GM21515 (cell line): ENCODE data around the gene ARL6IP6.
"Not testable (repeated sequence)": the region's sequence is repeated elsewhere in the genome, so short reads cannot be mapped to it uniquely, and the experiment has no call there.

ENCODE experiments used
- ATAC-seq: cut with Tn5 transposase; IDR thresholded peaks from one replicate; pipeline ENCODE4 v1.9.1; 2021; ENCODE audit not compliant: unreplicated experiment

Gene ARL6IP6

DNA sequence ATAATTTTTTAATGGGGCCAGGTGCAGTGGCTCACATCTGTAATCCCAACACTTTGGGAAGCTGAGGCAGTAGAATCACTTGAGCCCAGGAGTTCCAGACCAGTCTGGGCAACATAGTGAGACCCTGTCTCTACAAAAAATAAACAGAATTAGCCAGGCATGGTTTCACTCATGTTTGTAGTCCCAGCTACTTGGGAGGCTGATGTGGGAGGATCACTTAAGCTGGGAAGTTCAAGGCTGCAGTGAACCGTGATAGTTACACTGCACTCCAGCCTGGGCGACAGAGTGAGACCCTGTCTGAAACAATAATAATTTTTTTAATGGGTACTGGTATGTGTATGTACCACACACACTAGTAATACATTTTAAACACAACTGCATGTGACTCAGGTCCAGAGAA, 2.4 kb downstream of the ARL6IP6 start:
- no peak for ATAC-seq

DNA sequence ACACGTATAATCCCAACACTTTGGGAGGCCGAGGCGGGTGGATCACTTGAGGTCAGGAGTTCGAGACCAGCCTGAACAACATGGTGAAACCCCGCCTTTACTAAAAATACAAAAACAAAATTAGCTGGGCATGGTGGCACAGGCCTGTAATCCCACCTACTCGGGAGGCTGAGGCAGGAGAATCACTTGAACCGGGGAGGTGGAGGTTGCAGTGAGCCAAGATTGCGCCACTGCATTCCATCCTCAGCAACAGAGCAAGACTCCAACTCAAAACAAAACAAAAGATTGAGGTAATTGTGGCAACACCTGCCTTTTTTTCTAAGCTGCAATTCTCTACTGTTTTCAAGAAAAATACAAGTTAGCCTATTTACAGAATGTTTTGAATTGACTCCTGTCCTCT, 4.2 kb downstream of the ARL6IP6 start:
- not testable (repeated sequence) for ATAC-seq

DNA sequence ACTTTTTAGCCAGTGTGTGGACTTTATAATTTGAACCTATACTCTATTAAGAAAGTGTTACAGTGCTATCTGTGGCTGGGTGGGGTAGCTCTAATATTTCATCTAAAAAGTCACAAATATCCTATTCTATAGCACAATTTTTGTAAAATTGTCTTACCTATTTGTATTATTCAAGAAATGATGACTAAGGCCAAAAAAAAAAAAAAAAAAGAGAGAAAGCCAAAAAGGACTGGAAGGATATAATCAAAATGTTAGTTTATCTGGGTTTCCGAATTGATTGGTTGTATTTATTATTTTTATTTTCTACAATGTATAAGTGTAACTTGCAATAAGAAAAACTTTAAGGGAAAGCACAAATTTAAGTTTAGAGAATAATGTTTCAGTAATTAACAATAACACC, 5.5 kb downstream of the ARL6IP6 start:
- no peak for ATAC-seq

DNA sequence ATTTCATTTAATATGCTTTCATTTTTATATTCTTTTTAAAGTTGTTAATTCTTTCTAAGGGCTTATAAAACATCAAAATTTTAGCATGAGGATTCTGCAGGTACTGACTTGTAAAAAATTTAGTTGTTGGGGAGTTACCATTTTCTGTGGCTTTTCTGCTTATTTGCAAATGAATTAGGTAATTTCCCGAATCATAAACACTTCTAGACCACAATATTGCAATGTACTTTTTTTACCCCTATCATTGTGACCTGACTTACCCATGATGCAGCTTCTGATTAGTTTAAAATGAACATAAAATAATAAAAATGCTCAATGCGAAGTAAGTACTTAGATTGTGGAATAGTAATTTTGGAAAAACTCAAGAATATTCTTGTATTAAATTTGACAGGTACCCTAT, 11.4 kb downstream of the ARL6IP6 start:
- ATAC-seq = no peak

DNA sequence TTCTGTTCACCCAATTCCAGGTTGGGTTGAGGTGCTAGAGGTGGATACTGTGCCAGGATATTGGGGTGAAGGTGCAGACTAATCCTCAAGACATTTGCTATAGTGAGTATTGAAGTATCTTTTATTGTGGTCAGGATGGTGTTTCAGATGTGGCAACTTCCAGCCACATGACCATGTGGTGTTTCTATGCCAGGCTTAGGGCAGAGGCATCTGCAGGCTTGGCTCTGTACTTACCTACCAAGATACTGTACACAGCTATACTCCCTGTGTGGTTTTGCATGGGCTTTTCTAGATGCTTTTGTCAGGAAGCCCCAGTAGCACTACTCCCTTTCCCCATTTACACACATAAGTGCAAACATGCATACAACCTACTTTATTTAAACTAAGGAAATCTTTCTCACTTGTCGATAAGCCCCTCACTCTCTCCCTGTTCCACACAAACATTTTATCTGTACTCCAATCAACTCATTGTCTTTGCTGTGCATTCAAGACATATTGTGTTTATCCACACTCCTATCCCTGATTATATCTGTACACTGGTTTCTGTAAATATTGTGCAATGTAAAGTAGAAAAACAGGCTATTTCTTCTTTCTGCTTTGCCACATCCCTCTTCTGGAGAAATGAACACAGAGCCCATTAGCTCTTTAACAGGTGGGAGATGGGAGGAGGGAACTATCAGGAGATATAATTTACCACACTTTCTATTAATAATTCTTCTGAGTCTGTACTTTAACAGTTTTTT, 12.3 kb downstream of the ARL6IP6 start:
- ATAC-seq = peak; percentile 67

DNA sequence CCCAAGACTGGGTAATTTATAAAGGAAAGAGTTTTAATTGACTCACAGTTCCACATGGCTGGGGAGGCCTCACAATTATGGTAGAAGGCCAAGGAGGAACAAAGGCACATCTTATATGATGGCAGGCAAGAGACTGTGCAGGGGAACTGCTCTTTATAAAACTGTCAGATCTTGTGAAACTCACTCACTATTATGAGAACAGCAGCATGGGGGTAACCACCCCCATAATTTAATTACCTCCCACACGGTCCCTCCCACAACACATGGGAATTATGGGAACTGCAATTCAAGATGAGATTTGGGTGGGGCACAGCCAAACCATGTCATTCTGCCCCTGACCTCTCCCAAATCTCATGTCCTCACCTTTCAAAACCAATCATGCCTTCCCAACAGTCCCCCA, 19.1 kb downstream of the ARL6IP6 start:
- not testable (repeated sequence) for ATAC-seq

DNA sequence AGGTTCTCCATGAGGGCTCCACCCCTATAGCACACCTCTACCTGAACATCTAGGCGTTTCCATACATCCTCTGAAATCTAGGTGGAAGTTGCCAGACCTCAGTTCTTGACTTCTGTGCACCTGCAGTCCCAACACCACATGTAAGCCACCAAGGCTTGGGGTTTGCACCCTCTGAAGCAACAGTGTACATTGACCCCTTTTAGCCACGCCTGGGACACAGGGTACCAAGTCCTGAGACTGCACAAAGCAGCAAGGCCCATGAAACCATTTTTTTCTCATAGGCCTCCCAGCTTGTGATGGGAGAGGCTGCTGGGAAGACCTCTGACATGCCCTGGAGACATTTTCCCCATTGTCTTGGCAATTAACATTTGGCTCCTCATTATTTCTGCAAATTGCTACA, 20.0 kb downstream of the ARL6IP6 start:
- ATAC-seq = no peak

DNA sequence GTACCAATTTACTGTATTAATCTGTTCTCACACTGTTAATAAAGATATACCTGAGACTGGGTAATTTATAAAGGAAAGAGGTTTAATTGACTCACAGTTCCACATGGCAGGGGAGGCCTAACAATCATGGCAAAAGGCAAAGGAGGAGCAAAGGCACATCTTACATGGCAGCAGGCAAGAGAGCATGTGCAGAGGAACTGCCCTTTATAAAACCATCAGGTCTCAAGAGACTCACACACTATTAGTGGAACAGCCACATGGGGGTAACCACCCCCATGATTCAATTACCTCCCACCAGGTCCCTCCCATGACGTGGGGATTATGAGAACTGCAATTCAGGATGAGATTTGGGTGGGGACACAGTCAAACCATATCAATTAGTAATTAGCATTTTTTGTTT, 21.3 kb downstream of the ARL6IP6 start:
- ATAC-seq = not testable (repeated sequence)

DNA sequence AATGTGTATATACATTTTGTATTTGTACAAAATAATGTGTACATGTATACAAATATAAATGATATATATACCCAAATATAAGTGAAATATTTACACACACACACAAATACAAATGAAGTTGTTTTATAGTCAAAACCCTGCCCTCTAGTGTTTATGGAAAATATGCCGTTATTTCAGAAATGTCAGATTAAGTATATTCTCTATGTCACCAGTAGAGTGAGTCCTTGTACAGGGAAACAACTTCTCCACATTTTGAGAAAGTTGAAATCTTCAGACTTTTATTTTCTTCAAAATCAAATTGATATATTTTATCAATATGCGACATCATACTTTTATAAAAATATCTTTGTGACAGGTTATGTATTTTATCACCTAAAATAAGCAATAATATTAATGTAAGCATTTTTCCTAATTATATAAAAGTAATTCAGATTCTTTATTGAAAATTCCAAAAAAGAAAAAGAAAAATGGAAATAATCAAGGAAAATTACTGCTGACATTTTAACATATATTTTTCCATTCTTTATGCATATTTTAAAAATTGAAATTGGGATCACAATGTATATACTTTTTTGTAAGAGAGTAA, 22.4 kb downstream of the ARL6IP6 start:
- ATAC-seq = peak; percentile 83

DNA sequence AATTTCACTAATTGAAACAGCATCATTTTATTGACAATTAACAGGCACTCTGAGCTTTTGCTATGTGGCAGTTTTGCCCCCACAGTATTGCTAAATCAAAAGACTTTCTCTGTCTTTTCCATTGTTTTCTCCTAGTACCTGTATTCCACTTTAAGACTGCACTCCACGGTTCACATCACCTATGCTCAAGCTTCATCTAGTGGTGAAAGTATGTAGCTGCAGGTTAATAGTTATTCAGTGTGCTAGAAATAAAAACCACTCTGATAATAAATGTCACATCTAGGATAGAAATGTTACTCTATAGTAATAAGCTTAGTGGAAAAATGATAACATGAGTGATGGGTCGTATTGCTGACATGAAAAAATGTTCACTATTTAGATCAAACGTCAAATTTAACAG, 24.6 kb downstream of the ARL6IP6 start:
- peak; percentile 65 for ATAC-seq

DNA sequence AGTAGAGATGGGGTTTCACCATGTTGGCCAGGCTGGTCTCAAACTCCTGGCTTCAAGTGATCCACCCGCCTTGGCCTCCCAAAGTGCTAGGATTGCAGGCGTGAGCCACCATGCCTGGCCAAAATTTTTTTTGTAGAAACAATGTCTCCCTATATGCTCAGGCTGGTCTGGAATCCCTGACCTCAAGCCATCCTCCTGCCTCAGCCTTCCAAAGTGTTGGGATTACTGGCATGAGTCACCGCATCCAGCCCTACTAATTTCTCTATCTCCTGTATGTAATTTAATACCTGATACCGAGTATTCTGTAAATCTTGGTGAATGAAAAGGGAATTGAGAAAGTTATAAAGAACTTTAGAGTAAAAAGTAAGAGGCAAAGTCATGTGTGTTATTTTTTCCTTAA, 29.3 kb downstream of the ARL6IP6 start:
- ATAC-seq = not testable (repeated sequence)

DNA sequence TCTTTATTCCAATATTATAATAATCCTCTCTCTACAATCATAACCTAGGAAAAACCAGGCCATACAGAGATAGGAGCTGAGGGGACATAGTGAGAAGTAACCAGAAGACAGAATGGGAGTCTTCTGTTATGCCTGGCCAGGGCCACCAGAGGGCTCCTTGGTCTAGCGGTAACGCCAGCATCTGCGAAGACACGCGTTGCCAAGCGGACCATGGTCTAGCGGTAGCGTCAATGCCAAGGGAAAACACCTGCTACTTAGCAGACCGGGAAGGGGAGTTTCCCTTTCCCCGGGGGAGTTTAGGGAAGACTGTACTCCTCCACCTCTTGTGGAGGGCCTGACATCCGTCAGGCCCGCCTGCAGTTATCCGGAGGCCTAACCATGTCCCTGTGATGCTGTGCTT, 36.6 kb downstream of the ARL6IP6 start:
- no peak for ATAC-seq

DNA sequence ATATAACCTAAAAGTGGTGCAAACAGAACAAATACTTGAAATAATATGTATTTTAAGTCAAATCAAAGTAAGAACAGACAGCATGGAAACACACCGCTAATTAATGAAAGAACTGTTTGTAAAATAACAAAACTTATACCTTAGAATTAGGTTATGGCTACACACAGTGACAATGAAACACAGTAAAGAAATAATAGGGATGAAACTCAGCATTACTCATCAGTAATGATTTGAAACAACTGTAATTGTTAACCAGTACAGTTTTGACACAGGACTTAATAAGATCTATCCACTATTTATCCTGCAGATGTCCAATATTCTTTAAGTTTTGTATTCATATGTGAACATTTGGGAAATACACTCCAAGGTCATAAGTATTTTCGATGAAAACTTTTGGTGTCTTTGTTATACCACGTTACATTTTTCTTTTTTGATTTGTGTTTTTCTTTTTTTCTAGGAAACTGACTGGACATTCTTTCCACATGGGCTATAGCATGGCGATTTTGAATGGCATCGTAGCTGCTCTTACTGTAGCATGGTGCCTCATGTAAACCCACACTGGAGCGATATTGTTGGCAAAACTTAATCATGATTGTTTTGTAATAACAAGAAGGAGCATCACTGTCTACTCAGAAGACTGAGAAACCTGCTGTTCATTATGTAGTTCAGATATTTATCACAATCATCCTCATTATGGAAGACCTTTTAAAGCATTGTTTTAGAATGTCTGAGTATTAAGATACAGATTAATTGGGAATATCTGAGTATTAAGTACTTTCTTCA, 41.1 kb downstream of the ARL6IP6 start:
- ATAC-seq = no peak

DNA sequence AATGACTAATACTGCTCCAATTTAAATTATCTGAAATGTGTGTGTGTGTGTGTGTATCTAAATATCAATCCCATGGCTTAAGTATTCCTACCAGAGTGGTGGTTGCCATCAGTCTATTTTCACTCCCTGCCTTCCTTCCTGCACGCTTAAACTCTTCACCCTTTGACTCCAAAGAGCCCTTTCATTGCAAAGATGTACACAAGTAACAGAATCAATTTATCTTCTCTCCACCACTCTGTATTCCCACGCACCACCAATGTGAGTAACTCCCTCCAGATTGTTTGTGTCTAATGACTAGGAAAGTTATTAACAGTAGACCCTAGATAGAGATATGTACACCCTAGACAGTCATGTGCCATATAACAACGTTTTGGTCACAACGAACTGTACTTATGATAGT, 42.8 kb downstream of the ARL6IP6 start:
- no peak for ATAC-seq

DNA sequence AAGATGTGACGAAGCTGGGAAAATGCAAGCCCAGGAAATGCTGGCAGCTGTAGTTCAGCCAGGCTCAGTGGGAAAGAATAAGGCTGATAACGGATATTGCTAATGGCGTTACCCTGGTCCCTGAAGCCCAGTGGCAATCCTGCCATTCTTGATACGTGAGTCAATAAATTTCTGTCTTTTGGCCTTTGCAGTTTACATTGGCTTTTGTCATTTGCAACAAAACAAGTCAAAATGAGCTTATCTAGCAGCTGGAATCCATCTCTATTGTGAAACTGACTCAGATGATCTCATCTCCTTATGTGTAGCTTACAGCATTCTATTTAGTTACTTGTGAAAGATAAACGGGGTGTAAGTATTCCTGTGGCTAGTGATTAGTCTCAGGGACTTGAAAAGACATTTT, 43.8 kb downstream of the ARL6IP6 start:
- ATAC-seq = no peak

DNA sequence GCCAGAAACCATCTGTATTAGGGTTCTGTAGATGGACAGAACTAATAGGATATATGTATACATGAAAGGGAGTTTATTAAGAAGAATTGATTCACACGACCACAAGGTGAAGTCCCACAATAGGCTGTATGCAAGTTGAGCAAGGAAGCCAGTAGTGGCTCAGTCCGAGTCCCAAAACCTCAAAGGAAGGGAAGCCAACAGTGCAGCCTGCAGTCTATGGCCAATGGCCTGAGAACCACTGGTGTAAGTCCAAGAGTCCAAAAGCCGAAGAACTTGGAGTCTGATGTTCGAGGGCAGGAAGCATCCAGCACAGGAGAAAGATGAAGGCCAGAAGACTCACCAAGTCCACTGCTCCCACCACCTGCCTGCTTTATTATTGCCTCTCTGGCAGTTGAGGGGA, 44.8 kb downstream of the ARL6IP6 start:
- not testable (repeated sequence) for ATAC-seq

DNA sequence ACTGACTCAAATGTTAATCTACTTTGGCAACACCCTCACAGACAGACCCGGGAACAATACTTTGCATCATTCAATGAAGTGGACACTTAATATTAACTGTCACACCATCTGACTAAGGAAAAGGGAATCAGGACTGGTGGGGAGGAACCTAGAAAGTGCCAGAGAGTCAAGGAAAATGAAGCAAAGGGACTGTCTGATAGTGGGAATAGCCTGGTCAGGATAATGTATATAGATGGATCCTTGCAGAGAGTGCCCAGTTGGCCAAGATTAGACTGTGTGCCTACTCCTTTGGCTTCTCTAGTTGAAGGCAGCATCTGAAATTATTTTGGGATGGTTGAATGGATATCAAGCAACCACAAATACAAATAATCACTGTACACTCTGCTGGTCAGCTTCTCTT, 45.2 kb downstream of the ARL6IP6 start:
- ATAC-seq = no peak

DNA sequence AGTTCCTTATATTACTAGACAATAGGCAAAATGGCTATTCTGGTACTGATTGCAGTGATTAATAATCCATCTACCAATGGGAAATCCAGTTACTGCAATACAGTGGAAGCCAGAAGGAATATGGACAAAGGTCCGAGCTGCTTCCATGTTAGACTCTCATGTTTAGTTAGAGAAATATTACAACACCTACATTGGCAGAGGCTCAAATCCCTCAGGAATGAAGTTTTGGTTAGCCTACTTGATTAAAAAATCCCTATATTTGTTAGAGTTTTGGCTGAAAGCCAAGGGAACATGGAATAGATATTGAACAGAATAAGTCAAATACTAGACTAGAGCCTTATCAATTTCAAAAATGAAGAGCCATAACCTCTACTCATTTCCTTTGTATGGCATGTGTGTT, 48.5 kb downstream of the ARL6IP6 start:
- ATAC-seq = no peak

DNA sequence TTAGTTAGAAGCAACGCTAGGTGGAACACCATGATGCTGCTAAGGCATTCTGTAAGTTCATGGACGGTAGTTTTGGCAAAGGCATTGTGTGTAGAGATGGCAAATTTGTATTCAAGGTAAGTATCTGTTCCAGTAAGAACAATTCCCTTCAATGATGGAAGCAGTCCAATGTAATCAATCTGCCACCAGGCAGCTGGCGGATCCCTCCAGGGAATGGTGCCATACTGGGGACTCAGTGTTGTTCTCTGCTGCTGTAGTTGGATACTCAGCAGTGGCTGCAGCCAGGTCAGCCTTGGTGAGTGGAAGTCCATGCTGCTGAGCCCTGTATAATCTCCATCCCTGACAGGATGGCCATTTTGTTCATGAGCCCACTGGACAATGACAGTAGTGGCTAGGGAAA, 62.8 kb downstream of the ARL6IP6 start:
- no peak for ATAC-seq

DNA sequence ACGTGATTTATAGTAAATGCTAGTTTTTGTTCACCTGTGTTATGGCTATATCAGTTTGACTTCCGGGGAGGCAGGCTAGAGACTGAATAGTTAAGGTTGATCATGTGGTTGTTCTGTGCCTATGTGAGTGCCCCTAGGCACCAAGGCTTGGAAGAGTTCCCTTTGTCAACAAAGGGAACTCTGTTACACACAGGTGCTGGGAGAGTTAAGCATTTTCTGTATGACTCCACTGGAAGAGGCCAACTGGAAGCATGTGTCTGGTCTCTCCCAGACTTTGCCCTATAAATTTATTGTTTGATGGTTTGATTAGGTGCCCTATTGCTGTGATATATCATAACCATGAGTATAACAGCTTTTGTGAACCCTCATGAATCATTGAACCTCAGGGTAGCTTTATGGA, 63.8 kb downstream of the ARL6IP6 start:
- ATAC-seq = no peak

DNA sequence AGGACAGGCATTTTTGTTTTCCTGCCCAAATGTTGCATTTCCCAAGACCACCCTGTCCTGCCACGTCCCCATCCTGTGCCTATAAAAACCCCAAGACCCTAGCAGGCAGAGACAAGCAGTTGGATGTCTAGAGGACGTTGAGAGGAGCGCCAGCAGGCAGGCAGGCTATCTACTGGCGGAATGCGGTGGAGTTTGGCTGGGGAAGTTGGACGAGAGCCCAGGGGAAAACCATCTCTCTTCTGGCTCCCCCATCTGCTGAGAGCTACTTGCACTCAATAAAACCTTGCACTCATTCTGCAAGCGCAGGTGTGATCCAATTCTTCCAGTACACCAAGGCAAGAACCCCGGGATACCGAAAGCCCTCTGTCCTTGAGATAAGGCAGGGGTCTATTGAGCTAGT, 72.5 kb downstream of the ARL6IP6 start:
- ATAC-seq = no peak

DNA sequence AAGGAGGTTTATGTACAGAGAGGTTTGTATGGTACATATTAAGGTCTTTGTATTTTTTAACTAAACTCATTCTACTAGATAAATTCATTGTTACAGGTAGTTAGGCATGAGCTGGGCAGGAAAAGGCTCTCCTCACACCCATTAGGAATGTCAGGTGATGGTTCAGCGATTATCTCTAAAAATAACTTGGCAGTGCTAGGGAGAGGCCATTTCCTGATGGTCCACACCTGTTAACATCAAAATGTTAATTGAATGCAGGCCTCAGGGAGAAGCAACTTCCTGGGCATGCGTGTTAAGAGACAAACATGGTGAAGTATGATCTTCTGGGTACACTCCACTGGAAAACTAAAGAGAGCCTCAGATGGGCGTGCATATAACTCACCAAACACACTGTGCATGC, 73.6 kb downstream of the ARL6IP6 start:
- no peak for ATAC-seq
